Left colon (tissue), 2 donors: Measurements from ENCODE around the gene APP. TPM values are rescaled to one million over a fixed set of nuclear protein-coding genes. Genes with fewer than 3 reads are reported as not detected.

Source experiments
- ATAC-seq: fragments of 200-7000 bp; cut with Tn5 transposase; one replicate; pipeline ENCODE4 v1.9.1; 2020; ENCODE audit warnings: mild to moderate bottlenecking, moderate library complexity
- DNase-seq, 2 donors: peaks; one replicate each; pipeline ENCODE4 v3.0.0-alpha.2; 2020
- intact Hi-C, 2 donors: fragments of 100-400 bp; cut with DNase I in 1 of 2; cut with micrococcal nuclease in 1 of 2; formaldehyde crosslinking; loops; one replicate each; pipeline versions ENCODE4 v1.11.2 to v1.14.0; 2022; cut with DNase I, micrococcal nuclease
- total RNA-seq, 2 donors: library from RNA; stranded (reverse); fragmentation: NEBNext Ultra II Directional; extraction: Animal tissue kit (Norgen Biotek cat#: 25700); gene quantifications; one replicate each; pipeline ENCODE4 v1.2.1, GENCODE V29; 2021
- donor health status: DM: no; HTN: no; CAD: no.
- donor health status: DM: yes; HTN: yes; CAD: no.

Gene APP
- total RNA-seq, 2 donors from 2014 or later, result 884 to 960 TPM

- ATAC-seq (no peak), DNase-seq (no peak)
- intact Hi-C loops, result no loop called here
Measured at GRCh38 chr21:25842925-25843324, 327.6 kb downstream of the APP start.

- DNase-seq, result no peak
- no peak for ATAC-seq
- intact Hi-C loops, result no loop called here
Measured at GRCh38 chr21:25838809-25839208, 331.8 kb downstream of the APP start.

GRCh38 chr21:25837533-25838265, 332.9 kb downstream of the APP start:
- intact Hi-C loops, result no loop called here
- no peak for DNase-seq

GRCh38 chr21:25836396-25836795, 334.2 kb downstream of the APP start:
- DNase-seq (no peak), ATAC-seq (no peak)
- intact Hi-C loops, result no loop called here

More at GRCh38 chr21:25837533-25838265, 332.9 kb downstream of the APP start:
- no peak for ATAC-seq

- intact Hi-C loops, result no loop called here
- DNase-seq, result no peak
- no peak for ATAC-seq
Measured at GRCh38 chr21:25834381-25834780, 336.2 kb downstream of the APP start.

GRCh38 chr21:25831300-25831960, 339.1 kb downstream of the APP start:
- DNase-seq (no peak), ATAC-seq (no peak)
- intact Hi-C loops, result no loop called here
